Ovary (tissue), 9 donors: ENCODE data around the gene RBM20. TPM values are rescaled to one million over a fixed set of nuclear protein-coding genes. Genes with fewer than 3 reads are reported as not detected.

Source experiments
- DNase-seq, 5 donors: peaks; one replicate each; pipeline ENCODE4 v3.0.0-alpha.2; 2019 to 2020
- H3K27ac ChIP-seq, 2 donors: fragments of 200-600 bp; one replicate each; pipeline versions ENCODE4 v1.5.1 to v1.8.0; 2019 to 2022
- H3K27me3 ChIP-seq: fragments of 200-600 bp; one replicate; pipeline ENCODE4 v1.8.0; 2022
- H3K36me3 ChIP-seq: fragments of 200-600 bp; sonication (generic); one replicate; pipeline ENCODE4 v1.5.1; 2019
- H3K4me1 ChIP-seq: one replicate; pipeline ENCODE4 v1.8.1; 2013; ENCODE audit warnings: mild to moderate bottlenecking, moderate library complexity; ENCODE audit not compliant: insufficient read depth
- H3K4me3 ChIP-seq: fragments of 200-600 bp; sonication (generic); one replicate; pipeline ENCODE4 v1.5.1; 2017
- H3K9me3 ChIP-seq, 2 donors: fragments of 200-600 bp in 1 of 2; sonication (generic) in 1 of 2; one replicate each; pipeline versions ENCODE4 v1.5.1 to v1.8.1; 2013 to 2019; ENCODE audit warnings: mild to moderate bottlenecking in 1 of 2, moderate library complexity in 1 of 2
- EP300 ChIP-seq: sonication (generic); formaldehyde crosslinking; IDR thresholded peaks from one replicate; pipeline ENCODE4 v1.6.1; 2017; ENCODE audit warnings: antibody characterized with exemption
- POLR2A ChIP-seq: fragments of 450-650 bp; IDR thresholded peaks from one replicate; pipeline ENCODE4 v1.6.1; 2017; ENCODE audit warnings: antibody characterized with exemption, mild to moderate bottlenecking, moderate library complexity
- WGBS, 3 donors: extraction: QIAGEN DNeasy Blood & Tissue Kit in 1 of 3; methylation state at CpG; one replicate each; pipeline versions ENCODE4 v1.1.5 to v1.1.7; 2013 to 2017; 5-methylcytosine and 5-hydroxymethylcytosine counted together
- intact Hi-C, 4 donors: fragments of 100-400 bp; cut with DNase I; formaldehyde crosslinking; loops; one replicate each; pipeline versions ENCODE4 v1.11.0 to v1.15.1; 2022 to 2023
- polyA plus RNA-seq, 2 donors: library from polyadenylated mRNA; stranded (reverse); fragments of 200-250 nt in 1 of 2; fragments of 350-450 nt in 1 of 2; fragmentation: Illumina TruSeq in 1 of 2; extraction: RNeasy Lipid Tissue Mini Kit (QIAGEN cat#74804) in 1 of 2; gene quantifications; one replicate each; pipeline ENCODE4 v1.2.3, GENCODE V29; 2013 to 2014
- total RNA-seq, 7 donors: library from RNA; depleted of rRNA in 2 of 7; stranded (reverse); fragments of >200 nt in 2 of 7; fragmentation: NEBNext Ultra II Directional in 3 of 7; extraction: Animal tissue kit (Norgen Biotek cat#: 25700) in 3 of 7; gene quantifications; one replicate each; pipeline versions ENCODE4 v1.1.0 to v1.2.4, GENCODE V29; 2016 to 2023
- TF ChIP-seq, protein P1 (sequence below), 3 donors: fragments of 450-650 bp in 2 of 3; fragments of 200-600 bp in 1 of 3; IDR thresholded peaks; one replicate each; pipeline versions ENCODE4 v1.5.1 to v1.8.0; 2016 to 2022; ENCODE audit warnings: antibody characterized with exemption in 3 of 3, mild to moderate bottlenecking in 1 of 3
- donor health status: DM: no; HTN: no; CAD: no; lungs with moderate emphysema.
- donor health status: DM: no; HTN: no; CAD: no.
- donor health status: Bipolar disorder and iron deficiency.
- donor health status: DM: yes; HTN: yes; CAD: no.
- donor health status: DM: no; HTN: no; CAD: no.
- donor health status: DM: yes; HTN: yes; CAD: no.

Gene RBM20
- total and polyA plus RNA-seq, 9 donors = 0.96 to 4.9 (median 3.6) TPM

DNA sequence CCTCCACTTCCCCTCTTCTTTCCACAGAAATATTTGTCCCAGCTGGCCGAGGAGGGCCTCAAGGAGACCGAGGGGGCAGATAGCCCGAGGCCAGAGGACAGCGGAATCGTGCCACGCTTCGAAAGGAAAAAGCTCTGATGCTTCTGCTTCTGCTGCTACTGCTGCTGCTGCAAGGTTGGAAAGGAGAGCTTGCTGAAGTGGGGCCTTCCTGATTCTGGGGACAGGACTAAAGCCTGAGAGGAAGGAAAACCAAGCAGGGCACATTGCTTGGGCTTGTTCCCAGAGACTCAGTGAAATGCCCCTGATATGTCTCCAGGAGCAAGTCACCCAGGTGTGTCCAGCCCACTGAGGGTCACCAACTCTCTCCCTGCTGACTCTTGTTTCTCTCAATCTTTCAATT, 191.7 kb downstream of the RBM20 start:
- H3K4me3 ChIP-seq = no peak overlapping the region
- H3K9me3 ChIP-seq = no peaks in the 10 kb centered on the region
- H3K27me3 ChIP-seq = no peaks in the 10 kb centered on the region
- peaks cover 53% of the 10 kb centered on the region for H3K4me1 ChIP-seq
- no peaks in the 10 kb centered on the region for H3K36me3 ChIP-seq
- peak in 1 of 5 donors; percentile 43 for DNase-seq
- 11 to 32% (median 31%) methylated on average over 7 of the region's 7 CpGs for WGBS, 3 donors
- intact Hi-C loops = loop anchor here in 1 of 4 donors (5.0 kb wide), 1 partner anchor 36 kb away; the partner anchor contains the start of gene PDCD4
- TF ChIP-seq EP300 = no peak
- TF ChIP-seq, protein P1, sequence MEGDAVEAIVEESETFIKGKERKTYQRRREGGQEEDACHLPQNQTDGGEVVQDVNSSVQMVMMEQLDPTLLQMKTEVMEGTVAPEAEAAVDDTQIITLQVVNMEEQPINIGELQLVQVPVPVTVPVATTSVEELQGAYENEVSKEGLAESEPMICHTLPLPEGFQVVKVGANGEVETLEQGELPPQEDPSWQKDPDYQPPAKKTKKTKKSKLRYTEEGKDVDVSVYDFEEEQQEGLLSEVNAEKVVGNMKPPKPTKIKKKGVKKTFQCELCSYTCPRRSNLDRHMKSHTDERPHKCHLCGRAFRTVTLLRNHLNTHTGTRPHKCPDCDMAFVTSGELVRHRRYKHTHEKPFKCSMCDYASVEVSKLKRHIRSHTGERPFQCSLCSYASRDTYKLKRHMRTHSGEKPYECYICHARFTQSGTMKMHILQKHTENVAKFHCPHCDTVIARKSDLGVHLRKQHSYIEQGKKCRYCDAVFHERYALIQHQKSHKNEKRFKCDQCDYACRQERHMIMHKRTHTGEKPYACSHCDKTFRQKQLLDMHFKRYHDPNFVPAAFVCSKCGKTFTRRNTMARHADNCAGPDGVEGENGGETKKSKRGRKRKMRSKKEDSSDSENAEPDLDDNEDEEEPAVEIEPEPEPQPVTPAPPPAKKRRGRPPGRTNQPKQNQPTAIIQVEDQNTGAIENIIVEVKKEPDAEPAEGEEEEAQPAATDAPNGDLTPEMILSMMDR (IDR thresholded peaks at IDR 0.05) = no peak
- no peak for TF ChIP-seq POLR2A
- H3K27ac ChIP-seq = peak overlapping the region; percentile 49 to 85

GRCh38 chr10:110836706-110837105, 192.6 kb downstream of the RBM20 start:
- WGBS, 3 donors = 20 to 37% (median 32%) methylated on average over 3 of the region's 3 CpGs
- peak in 1 of 5 donors; percentile 43 for DNase-seq
- Histone ChIP-seq H3K27me3 (no peaks in the 10 kb centered on the region), H3K36me3 (no peaks in the 10 kb centered on the region), H3K4me3 (no peak overlapping the region), H3K9me3 (no peaks in the 10 kb centered on the region), H3K4me1 (peaks cover 55% of the 10 kb centered on the region), H3K27ac (peak overlapping the region; percentile 37 to 85)
- TF ChIP-seq POLR2A (no peak), EP300 (no peak)
- TF ChIP-seq, protein P1 (IDR thresholded peaks at IDR 0.05) = no peak
- intact Hi-C loops = loop anchor here in 1 of 4 donors (5.0 kb wide), 1 partner anchor 36 kb away; the partner anchor contains the start of gene PDCD4

DNA sequence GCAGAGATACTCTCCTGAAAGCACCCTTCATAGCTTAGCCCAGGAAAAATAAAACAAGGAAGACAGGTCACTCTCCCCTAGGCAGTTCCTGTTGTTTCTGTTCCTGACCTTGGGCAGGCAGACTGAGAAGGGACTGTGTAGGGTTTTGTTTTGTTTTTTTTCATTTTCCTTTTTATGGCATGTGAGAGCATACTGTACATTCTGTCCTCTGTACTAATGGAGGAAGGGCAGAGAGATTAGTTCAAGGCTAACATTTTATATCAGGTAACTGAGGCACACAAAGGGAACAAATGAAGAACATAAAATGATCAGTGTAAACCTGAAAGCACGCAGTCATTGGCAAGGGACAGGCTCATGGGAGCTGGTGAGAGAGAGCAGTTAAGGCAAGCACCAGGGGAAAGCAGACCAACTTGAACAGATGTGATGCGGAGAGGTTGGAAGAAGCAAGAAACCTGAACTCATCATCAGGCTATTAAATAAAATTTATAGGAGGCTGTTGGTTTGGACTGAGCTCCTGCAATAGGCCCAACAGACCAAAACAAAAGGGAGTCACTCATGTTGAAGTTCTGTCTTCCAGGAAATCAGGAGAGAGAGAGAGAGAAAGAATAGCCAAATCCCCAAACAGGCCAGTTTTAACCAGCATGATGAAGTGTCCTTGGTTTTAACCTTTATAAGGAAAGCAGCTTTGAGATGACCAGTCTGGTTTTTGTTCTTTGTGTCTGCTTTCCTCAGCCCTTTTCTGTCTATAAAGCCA, 193.5 kb downstream of the RBM20 start:
- no peak overlapping the region for H3K4me3 ChIP-seq
- H3K27me3 ChIP-seq = no peaks in the 10 kb centered on the region
- H3K9me3 ChIP-seq = no peaks in the 10 kb centered on the region
- H3K36me3 ChIP-seq = no peaks in the 10 kb centered on the region
- 4 to 18% (median 9%) methylated on average over 2 of the region's 2 CpGs for WGBS, 3 donors
- TF ChIP-seq POLR2A = no peak
- TF ChIP-seq EP300 = no peak
- TF ChIP-seq, protein P1 (IDR thresholded peaks at IDR 0.05) = no peak
- H3K27ac ChIP-seq = peak overlapping the region; percentile 37 to 85
- peak in 2 of 5 donors; percentile 58 to 61 for DNase-seq
- peaks cover 55% of the 10 kb centered on the region for H3K4me1 ChIP-seq
- intact Hi-C loops = loop anchor here in 1 of 4 donors (5.0 kb wide), 1 partner anchor 35 kb away; the partner anchor contains the start of gene PDCD4

DNA sequence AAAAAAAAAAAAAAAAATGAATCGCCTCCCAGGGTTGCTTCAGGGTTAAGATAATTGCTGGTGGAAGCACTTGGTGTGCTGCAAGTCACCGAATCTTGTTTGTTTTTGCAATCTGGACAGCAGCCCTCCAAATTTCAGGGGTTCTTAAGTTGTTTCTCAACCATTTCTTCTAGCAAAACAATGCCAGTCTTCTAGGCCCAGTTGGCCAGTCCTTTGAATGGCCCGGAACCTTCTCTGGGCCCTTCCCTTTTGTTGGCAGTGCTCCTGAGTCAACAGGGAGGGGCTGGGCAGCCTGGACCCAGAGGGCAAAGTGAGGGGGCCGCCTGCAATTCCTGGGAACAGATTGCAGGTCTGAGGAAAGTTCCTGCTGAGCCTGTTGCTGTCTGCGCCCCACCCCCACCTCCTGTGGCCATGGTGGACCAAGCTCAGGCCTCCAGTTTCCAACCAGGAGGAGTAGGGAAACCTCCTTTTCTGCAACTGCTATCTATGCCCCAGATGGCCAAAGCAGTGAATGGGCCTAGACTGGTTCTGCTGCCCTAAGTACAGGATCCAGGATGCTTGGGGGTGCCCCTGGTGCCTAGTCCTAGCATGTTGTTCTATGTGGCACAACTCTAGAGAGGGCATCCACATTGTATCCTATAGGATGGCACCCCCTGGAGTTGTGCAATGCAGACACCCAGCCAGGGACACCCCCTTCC, 196.2 kb downstream of the RBM20 start:
- Histone ChIP-seq H3K4me3 (no peak overlapping the region), H3K36me3 (no peaks in the 10 kb centered on the region), H3K9me3 (no peaks in the 10 kb centered on the region), H3K4me1 (peaks cover 40% of the 10 kb centered on the region), H3K27ac (peak overlapping the region in 1 of 2 donors; percentile 85), H3K27me3 (no peaks in the 10 kb centered on the region)
- peak in 3 of 5 donors; percentile 56 to 71 (median 61) for DNase-seq
- WGBS, 3 donors = 44 to 56% (median 47%) methylated on average over 5 of the region's 5 CpGs
- no peak for TF ChIP-seq POLR2A
- TF ChIP-seq EP300 = no peak
- TF ChIP-seq, protein P1 (IDR thresholded peaks at IDR 0.05) = no peak
- intact Hi-C loops = no loop called here
